Ishikawa (cell line): Measurements from ENCODE around the gene MICU2.

Experiments
- CEBPB ChIP-seq: IDR thresholded peaks from 2 replicates; pipeline ENCODE4 v1.6.1; 2012
- CREB1 ChIP-seq: IDR thresholded peaks from 2 replicates; pipeline ENCODE4 v1.6.1; 2012; ENCODE audit warnings: low read depth
- EGR1 ChIP-seq: IDR thresholded peaks from 2 replicates; pipeline ENCODE4 v1.6.1; 2012
- EP300 ChIP-seq: IDR thresholded peaks from 2 replicates; pipeline ENCODE4 v1.6.1; 2012; ENCODE audit warnings: borderline replicate concordance
- FOXM1 ChIP-seq: IDR thresholded peaks from 2 replicates; pipeline ENCODE4 v1.6.1; 2012; ENCODE audit warnings: low read depth, borderline replicate concordance
- MAX ChIP-seq: IDR thresholded peaks from 2 replicates; pipeline ENCODE4 v1.6.1; 2012
- NFIC ChIP-seq: IDR thresholded peaks from 2 replicates; pipeline ENCODE4 v1.6.1; 2012
- RAD21 ChIP-seq: IDR thresholded peaks from 2 replicates; pipeline ENCODE4 v1.6.1; 2012; ENCODE audit warnings: low read depth
- REST ChIP-seq: IDR thresholded peaks from 2 replicates; pipeline ENCODE4 v1.6.1; 2012; ENCODE audit warnings: low read depth, mild to moderate bottlenecking
- TAF1 ChIP-seq: IDR thresholded peaks from 2 replicates; pipeline ENCODE4 v1.6.1; 2012; ENCODE audit warnings: low read depth, mild to moderate bottlenecking
- TCF12 ChIP-seq: IDR thresholded peaks from 2 replicates; pipeline ENCODE4 v1.6.1; 2012; ENCODE audit warnings: low read depth
- TEAD4 ChIP-seq: IDR thresholded peaks from 2 replicates; pipeline ENCODE4 v1.6.1; 2012
- YY1 ChIP-seq: IDR thresholded peaks from 2 replicates; pipeline ENCODE4 v1.6.1; 2012; ENCODE audit warnings: low read depth
- ZBTB7A ChIP-seq: IDR thresholded peaks from 2 replicates; pipeline ENCODE4 v1.6.1; 2012; ENCODE audit warnings: low read depth
- TF ChIP-seq, protein P1 (sequence below): IDR thresholded peaks from 2 replicates; pipeline ENCODE4 v1.6.1; 2012

Gene MICU2

DNA sequence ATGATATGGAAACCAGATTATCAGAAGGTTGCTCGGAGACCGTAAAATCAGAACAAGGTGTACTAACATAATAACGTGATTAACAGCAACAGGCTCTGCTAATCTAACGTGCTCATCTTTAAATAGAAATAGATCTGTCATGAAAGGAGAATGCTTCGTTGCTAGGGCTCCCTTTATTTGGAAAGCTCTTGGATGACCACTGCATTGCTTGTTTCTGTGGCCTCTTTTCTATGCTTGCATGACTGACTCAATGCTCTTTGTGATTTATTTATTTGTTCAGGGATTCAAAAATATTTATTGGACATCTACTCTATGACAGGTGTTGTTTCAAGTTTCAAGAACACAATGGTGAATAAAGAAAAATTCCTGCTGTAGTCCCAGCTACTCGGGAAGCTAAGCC lies 122.6 kb downstream of the MICU2 start:
- TF ChIP-seq NFIC (no peak), TEAD4 (no peak), FOXM1 (no peak), TAF1 (no peak), CEBPB (no peak), REST (no peak), RAD21 (no peak), MAX (no peak), TCF12 (no peak), YY1 (no peak), ZBTB7A (no peak), EGR1 (no peak), CREB1 (no peak), EP300 (no peak)
- TF ChIP-seq, protein P1, sequence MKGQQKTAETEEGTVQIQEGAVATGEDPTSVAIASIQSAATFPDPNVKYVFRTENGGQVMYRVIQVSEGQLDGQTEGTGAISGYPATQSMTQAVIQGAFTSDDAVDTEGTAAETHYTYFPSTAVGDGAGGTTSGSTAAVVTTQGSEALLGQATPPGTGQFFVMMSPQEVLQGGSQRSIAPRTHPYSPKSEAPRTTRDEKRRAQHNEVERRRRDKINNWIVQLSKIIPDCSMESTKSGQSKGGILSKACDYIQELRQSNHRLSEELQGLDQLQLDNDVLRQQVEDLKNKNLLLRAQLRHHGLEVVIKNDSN = no peak

DNA sequence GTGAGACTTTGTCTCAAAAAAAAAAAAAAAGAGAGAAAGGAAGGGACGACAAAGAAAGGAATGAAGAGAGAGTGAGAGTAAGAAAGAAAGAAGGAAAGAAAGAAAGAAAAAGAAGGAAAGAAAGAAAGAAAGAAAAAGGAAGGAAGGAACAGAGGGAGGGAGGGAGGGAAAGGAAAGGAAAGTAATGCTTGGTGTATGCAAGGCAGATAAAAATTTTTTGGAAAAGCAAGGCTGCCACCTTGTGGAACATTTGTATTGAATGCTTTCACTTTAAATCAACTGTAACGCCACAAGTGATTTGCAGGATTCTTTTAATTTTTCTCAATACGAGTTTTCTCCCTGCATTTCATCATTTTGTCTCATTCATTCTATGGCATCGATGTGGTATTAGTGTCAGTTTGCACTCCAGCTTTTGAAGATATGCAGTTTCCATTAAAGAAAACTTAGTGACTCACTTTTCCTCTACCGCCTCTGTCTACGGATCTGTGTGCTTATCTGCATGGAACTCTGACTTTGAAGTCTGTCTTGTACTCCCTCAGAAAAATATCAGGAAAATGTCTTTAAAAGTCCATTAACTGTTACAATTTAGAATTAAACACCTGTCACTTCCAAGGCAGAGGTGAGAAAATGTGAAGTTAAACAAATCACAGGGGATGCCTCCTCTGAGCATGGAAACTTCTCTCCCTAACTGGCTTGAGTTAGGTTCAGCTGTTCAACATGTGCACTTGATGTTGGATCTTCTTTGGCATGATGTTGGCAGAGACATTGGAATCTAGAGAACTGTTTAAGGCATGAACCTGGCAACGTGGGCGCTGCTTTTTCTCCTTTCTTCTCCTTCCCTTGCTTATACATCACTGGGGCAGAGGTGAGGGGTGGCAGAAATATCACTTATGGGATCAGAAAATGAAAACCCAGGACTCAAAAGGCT lies 124.8 kb downstream of the MICU2 start:
- TF ChIP-seq RAD21 (peak; percentile 79), EGR1 (no peak)

DNA sequence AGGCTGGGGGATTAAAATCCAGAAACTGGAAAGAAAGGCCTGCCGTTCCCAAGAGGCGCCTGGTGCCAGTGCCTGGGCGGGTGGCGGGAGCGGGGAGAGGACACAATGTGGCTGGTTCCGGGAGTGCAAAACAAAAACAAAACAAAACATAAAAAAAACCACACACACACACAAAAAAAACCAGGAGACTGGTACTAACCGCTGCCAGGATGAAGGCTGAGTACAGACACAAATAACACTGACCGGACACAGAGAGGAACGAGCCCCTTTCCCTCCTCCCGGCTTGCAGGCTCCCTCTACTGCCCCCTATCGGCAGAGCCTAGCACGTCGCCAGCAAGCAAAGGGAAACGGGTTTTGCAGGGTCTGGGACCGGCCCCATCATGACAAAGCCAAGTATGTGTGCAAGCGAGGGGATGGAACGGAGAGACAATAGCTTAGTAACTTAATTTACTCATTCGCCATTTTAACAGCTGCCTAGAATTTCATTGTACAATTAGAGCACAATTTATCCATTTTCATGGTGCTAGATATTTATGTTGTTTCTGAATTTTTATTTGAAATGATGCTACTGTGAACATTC lies 127.0 kb downstream of the MICU2 start:
- TF ChIP-seq TCF12 (no peak), NFIC (no peak), FOXM1 (no peak), TEAD4 (peak; percentile 36; the same call in 1 of the 2 replicates), MAX (no peak), CEBPB (no peak), REST (no peak), CREB1 (no peak), RAD21 (peak; percentile 79), YY1 (0 out of 2 replicates have a peak, but pooled peaks have one; percentile 18), ZBTB7A (no peak), TAF1 (no peak), EP300 (0 out of 2 replicates have a peak, but pooled peaks have one; percentile 25), EGR1 (no peak)
- TF ChIP-seq, protein P1 = peak; percentile 27; the same call in 1 of the 2 replicates

DNA sequence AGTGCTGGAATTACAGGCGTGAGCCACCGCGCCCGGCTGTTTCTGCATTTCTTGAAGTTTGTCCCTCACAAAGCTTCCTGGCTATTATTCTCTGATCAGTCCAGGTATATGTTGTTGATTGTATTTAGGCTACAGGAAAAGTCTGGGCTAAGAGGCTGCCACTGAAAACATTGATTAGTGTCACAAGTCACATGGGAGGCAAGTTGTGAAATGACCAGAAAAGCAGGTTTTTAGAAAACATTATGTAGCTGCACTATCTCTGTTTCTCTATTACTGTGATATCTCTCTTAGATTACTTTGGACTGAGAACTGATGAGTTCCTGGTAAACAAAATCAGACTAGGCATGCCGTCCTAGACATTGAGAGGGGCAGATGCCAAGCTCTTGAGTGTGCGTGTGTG lies 128.9 kb downstream of the MICU2 start:
- TF ChIP-seq RAD21 (no peak), TCF12 (no peak), CEBPB (peak; percentile 62), EGR1 (no peak)
- TF ChIP-seq, protein P1 = peak; percentile 59; the same call in 1 of the 2 replicates

GRCh38 chr13:21470785-21471184 lies 133.2 kb downstream of the MICU2 start:
- no peak for TF ChIP-seq REST
- TF ChIP-seq NFIC = no peak
- no peak for TF ChIP-seq FOXM1
- no peak for TF ChIP-seq EGR1
- no peak for TF ChIP-seq CEBPB
- no peak for TF ChIP-seq TCF12
- TF ChIP-seq MAX = no peak
- TF ChIP-seq ZBTB7A = no peak
